ELR (cell line): ENCODE measurements around the gene TPST1.
"Not testable (repeated sequence)": the region's sequence is repeated elsewhere in the genome, so short reads cannot be mapped to it uniquely, and the experiment has no call there.

ENCODE experiments used
- DNase-seq: peaks from one replicate; pipeline ENCODE4 v3.0.0-alpha.2; 2015; ENCODE audit warnings: low read depth

Gene TPST1

GRCh38 chr7:66188645-66189044, 16.5 kb upstream of the TPST1 start:
- DNase-seq: no peak

GRCh38 chr7:66189695-66190503, 15.2 kb upstream of the TPST1 start:
- DNase-seq: no peak

GRCh38 chr7:66190504-66190857, 14.7 kb upstream of the TPST1 start:
- DNase-seq: no peak

- no peak for DNase-seq
Measured at GRCh38 chr7:66193146-66193725, 11.9 kb upstream of the TPST1 start.

GRCh38 chr7:66198469-66198868, 6.7 kb upstream of the TPST1 start:
- no peak for DNase-seq

GRCh38 chr7:66198956-66199355, 6.2 kb upstream of the TPST1 start:
- DNase-seq: no peak

- DNase-seq: no peak
Measured at GRCh38 chr7:66202441-66202840, 2.7 kb upstream of the TPST1 start.

GRCh38 chr7:66205741-66206090, 582 bp downstream of the TPST1 start:
- peak; percentile 40 for DNase-seq

- peak; percentile 37 for DNase-seq
Measured at GRCh38 chr7:66206119-66206933, 1.2 kb downstream of the TPST1 start.

- DNase-seq: no peak
Measured at GRCh38 chr7:66206934-66207240, 1.8 kb downstream of the TPST1 start.

GRCh38 chr7:66207540-66207939, 2.4 kb downstream of the TPST1 start:
- no peak for DNase-seq

- DNase-seq: peak; percentile 55
Measured at GRCh38 chr7:66211429-66211828, 6.3 kb downstream of the TPST1 start.

GRCh38 chr7:66213637-66214036, 8.5 kb downstream of the TPST1 start:
- peak; percentile 40 for DNase-seq

GRCh38 chr7:66216687-66217086, 11.6 kb downstream of the TPST1 start:
- DNase-seq: no peak

- DNase-seq: no peak
Measured at GRCh38 chr7:66219805-66220204, 14.7 kb downstream of the TPST1 start.

GRCh38 chr7:66221442-66221841, 16.3 kb downstream of the TPST1 start:
- no peak for DNase-seq

- DNase-seq: no peak
Measured at GRCh38 chr7:66227808-66228207, 22.7 kb downstream of the TPST1 start.

GRCh38 chr7:66231326-66232216, 26.4 kb downstream of the TPST1 start:
- not testable (repeated sequence) for DNase-seq

GRCh38 chr7:66233638-66234037, 28.5 kb downstream of the TPST1 start:
- no peak for DNase-seq

GRCh38 chr7:66236713-66237303, 31.7 kb downstream of the TPST1 start:
- no peak for DNase-seq

GRCh38 chr7:66237906-66238772, 33.0 kb downstream of the TPST1 start:
- no peak for DNase-seq
